Kidney epithelial cell (primary cell): ENCODE results near the gene KCNMB2. TPM values are rescaled to one million over a fixed set of nuclear protein-coding genes. Genes with fewer than 3 reads are reported as not detected.

ENCODE experiments used
- DNase-seq: peaks from one replicate; pipeline ENCODE4 v3.0.0-alpha.2; 2010; ENCODE audit warnings: low read depth
- H3K27me3 ChIP-seq: 2 replicates; pipeline ENCODE4 v1.6.0; 2011; ENCODE audit warnings: low read length; ENCODE audit not compliant: control insufficient read depth, insufficient read depth
- H3K36me3 ChIP-seq: 2 replicates; pipeline ENCODE4 v1.5.1; 2011; ENCODE audit warnings: low read length; ENCODE audit not compliant: control insufficient read depth, insufficient read depth
- H3K4me3 ChIP-seq: 2 replicates; pipeline ENCODE4 v1.5.1; 2011; ENCODE audit warnings: low read depth, mild to moderate bottlenecking, control low read depth, low read length
- CTCF ChIP-seq: IDR thresholded peaks from 2 replicates; pipeline ENCODE4 v1.5.1; 2011; ENCODE audit warnings: mild to moderate bottlenecking, moderate library complexity, low read length, control low read depth, inconsistent platforms; ENCODE audit not compliant: insufficient read depth, poor library complexity, severe bottlenecking
- total RNA-seq: library from RNA; depleted of rRNA; stranded (reverse); fragments of >200 nt; gene quantifications from 2 replicates; pipeline ENCODE4 v1.2.3, GENCODE V29; 2015

The KCNMB2 gene
- total RNA-seq, 1 donor from 2014 or later = 3.6 TPM

- TF ChIP-seq CTCF = no peak
- Histone ChIP-seq H3K27me3 (no peaks in the 10 kb centered on the region), H3K4me3 (no peak overlapping the region), H3K36me3 (no peaks in the 10 kb centered on the region)
- DNase-seq = peak; percentile 25
Measured at GRCh38 chr3:178703268-178703975, 167.2 kb downstream of the KCNMB2 start.

GRCh38 chr3:178705925-178706324, 169.7 kb downstream of the KCNMB2 start:
- H3K36me3 ChIP-seq = no peaks in the 10 kb centered on the region
- no peak for TF ChIP-seq CTCF
- no peak for DNase-seq
- H3K27me3 ChIP-seq = no peaks in the 10 kb centered on the region
- H3K4me3 ChIP-seq = no peak overlapping the region

GRCh38 chr3:178706411-178706810, 170.2 kb downstream of the KCNMB2 start:
- Histone ChIP-seq H3K27me3 (no peaks in the 10 kb centered on the region), H3K36me3 (no peaks in the 10 kb centered on the region), H3K4me3 (no peak overlapping the region)
- TF ChIP-seq CTCF = no peak
- DNase-seq = no peak

GRCh38 chr3:178707311-178708031, 171.2 kb downstream of the KCNMB2 start:
- DNase-seq = no peak
- no peak for TF ChIP-seq CTCF
- H3K27me3 ChIP-seq = no peaks in the 10 kb centered on the region
- H3K36me3 ChIP-seq = no peaks in the 10 kb centered on the region
- no peak overlapping the region for H3K4me3 ChIP-seq

- H3K27me3 ChIP-seq = no peaks in the 10 kb centered on the region
- no peak for DNase-seq
- no peak for TF ChIP-seq CTCF
Measured at GRCh38 chr3:178709051-178709450, 172.8 kb downstream of the KCNMB2 start.

GRCh38 chr3:178711753-178712152, 175.5 kb downstream of the KCNMB2 start:
- TF ChIP-seq CTCF = no peak
- Histone ChIP-seq H3K27me3 (no peaks in the 10 kb centered on the region), H3K36me3 (no peaks in the 10 kb centered on the region), H3K4me3 (no peak overlapping the region)
- no peak for DNase-seq

More at GRCh38 chr3:178709051-178709450, 172.8 kb downstream of the KCNMB2 start:
- no peaks in the 10 kb centered on the region for H3K36me3 ChIP-seq
- H3K4me3 ChIP-seq = no peak overlapping the region
